Kidney (tissue), 14 donors: ENCODE results near the gene STIM2. TPM values are rescaled to one million over a fixed set of nuclear protein-coding genes. Genes with fewer than 3 reads are reported as not detected.

ENCODE experiments used
- DNase-seq, 5 donors: peaks; one replicate each; pipeline ENCODE4 v3.0.0-alpha.2; 2013 to 2020
- FAIRE-seq: peaks from 2 replicates; lab custom pipeline; 2012; peaks lifted over from hg19 to GRCh38; lab: Jason Lieb, UNC
- H3K27ac ChIP-seq, 2 donors: one replicate each; pipeline ENCODE4 v1.7.0; 2013; ENCODE audit warnings: low read depth in 2 of 2, low read length in 2 of 2, inconsistent platforms in 1 of 2
- H3K27me3 ChIP-seq: one replicate; pipeline ENCODE4 v1.7.1; 2013; ENCODE audit warnings: low read length, inconsistent platforms; ENCODE audit not compliant: control insufficient read depth, insufficient read depth
- H3K36me3 ChIP-seq, 3 donors: one replicate each; pipeline versions ENCODE4 v1.7.0 to v1.7.1; 2013; ENCODE audit warnings: low read length in 3 of 3, control low read depth in 1 of 3, inconsistent platforms in 1 of 3; ENCODE audit not compliant: insufficient read depth in 3 of 3, control insufficient read depth in 2 of 3
- H3K4me1 ChIP-seq, 3 donors: one replicate each; pipeline versions ENCODE4 v1.7.0 to v1.7.1; 2013; ENCODE audit warnings: low read length in 3 of 3, inconsistent platforms in 1 of 3, low read depth in 1 of 3; ENCODE audit not compliant: control insufficient read depth in 2 of 3, insufficient read depth in 2 of 3
- H3K4me3 ChIP-seq, 3 donors: one replicate each; pipeline versions ENCODE4 v1.7.0 to v1.8.1; 2013; ENCODE audit warnings: low read length in 3 of 3, control low read depth in 1 of 3, inconsistent platforms in 1 of 3
- H3K9ac ChIP-seq, 3 donors: one replicate each; pipeline versions ENCODE4 v1.7.0 to v1.7.1; 2013; ENCODE audit warnings: low read length in 3 of 3, control low read depth in 1 of 3, inconsistent platforms in 1 of 3
- H3K9me3 ChIP-seq, 3 donors: one replicate each; pipeline versions ENCODE4 v1.7.0 to v1.7.1; 2013; ENCODE audit warnings: low read length in 3 of 3, control low read depth in 1 of 3, inconsistent platforms in 1 of 3; ENCODE audit not compliant: control insufficient read depth in 2 of 3, insufficient read depth in 1 of 3
- intact Hi-C: fragments of 100-400 bp; cut with DNase I; formaldehyde crosslinking; loops from one replicate; pipeline ENCODE4 v1.11.1; 2022
- polyA plus RNA-seq: library from polyadenylated mRNA; stranded (reverse); fragments of 350-450 nt; fragmentation: Illumina TruSeq; extraction: RNeasy Lipid Tissue Mini Kit (QIAGEN cat#74804); gene quantifications from one replicate; pipeline ENCODE4 v1.2.3, GENCODE V29; 2014; ENCODE audit warnings: low read depth, low replicate concordance; ENCODE audit not compliant: insufficient read depth
- total RNA-seq: library from RNA; stranded (reverse); fragmentation: NEBNext Ultra II Directional; extraction: Animal tissue kit (Norgen Biotek cat#: 25700); gene quantifications from one replicate; pipeline ENCODE4 v1.2.1, GENCODE V29; 2021
- TF ChIP-seq, protein P1 (sequence below): IDR thresholded peaks from 3 replicates; pipeline ENCODE4 v1.5.1; 2012; ENCODE audit warnings: mild to moderate bottlenecking, moderate library complexity, borderline replicate concordance; ENCODE audit not compliant: insufficient read depth; ENCODE audit errors: extremely low read depth
- donor health status: control.
- donor health status: control.
- donor health status: control.
- donor health status: control.
- donor health status: control.
- donor health status: DM: yes; HTN: yes; CAD: no.
- donor health status: Normal renal cell carcinoma (clear cell type).

STIM2 gene
- total and polyA plus RNA-seq, 2 donors from 2014 or later, result 27.8 to 38.9 TPM

DNA sequence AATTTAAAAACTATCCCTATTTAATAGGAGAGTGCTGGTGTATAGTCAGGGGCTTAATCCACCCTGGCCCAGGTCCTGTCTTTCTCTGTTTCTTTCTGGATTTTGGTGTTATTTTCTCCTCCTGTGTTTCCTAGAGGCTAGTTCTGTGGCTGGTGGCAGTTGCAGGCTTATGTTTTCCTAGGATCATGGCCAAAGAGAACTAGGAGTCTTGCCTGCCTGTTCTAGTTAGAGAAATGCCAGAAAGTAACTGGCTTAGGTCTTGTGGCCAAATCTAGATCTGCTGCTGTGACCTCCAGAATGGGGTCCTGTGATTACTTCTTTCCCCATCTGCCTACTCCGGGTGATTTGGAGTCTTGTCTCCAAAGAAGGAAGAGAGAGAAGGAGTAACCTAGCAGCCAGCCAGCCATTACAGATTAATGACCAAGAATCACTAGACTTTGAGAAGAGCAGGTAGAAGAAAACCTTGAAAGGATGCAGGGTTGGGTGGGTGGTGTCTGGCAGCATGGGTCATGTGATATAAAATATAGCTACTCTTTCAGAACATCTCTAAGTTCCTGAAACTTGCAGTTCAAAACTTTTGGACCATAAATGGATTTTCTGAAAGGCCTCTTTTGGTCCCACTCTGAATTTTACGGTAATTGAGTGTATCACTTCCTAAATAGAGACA, 117.9 kb downstream of the STIM2 start:
- FAIRE-seq (no peak), DNase-seq (no peak)
- Histone ChIP-seq H3K4me3 (no peak overlapping the region), H3K4me1 (no peaks in the 10 kb centered on the region), H3K27me3 (no peaks in the 10 kb centered on the region), H3K9ac (no peak overlapping the region), H3K9me3 (no peaks in the 10 kb centered on the region), H3K36me3 (no peaks in the 10 kb centered on the region), H3K27ac (no peak overlapping the region)
- intact Hi-C loops, result no loop called here
- TF ChIP-seq, protein P1, sequence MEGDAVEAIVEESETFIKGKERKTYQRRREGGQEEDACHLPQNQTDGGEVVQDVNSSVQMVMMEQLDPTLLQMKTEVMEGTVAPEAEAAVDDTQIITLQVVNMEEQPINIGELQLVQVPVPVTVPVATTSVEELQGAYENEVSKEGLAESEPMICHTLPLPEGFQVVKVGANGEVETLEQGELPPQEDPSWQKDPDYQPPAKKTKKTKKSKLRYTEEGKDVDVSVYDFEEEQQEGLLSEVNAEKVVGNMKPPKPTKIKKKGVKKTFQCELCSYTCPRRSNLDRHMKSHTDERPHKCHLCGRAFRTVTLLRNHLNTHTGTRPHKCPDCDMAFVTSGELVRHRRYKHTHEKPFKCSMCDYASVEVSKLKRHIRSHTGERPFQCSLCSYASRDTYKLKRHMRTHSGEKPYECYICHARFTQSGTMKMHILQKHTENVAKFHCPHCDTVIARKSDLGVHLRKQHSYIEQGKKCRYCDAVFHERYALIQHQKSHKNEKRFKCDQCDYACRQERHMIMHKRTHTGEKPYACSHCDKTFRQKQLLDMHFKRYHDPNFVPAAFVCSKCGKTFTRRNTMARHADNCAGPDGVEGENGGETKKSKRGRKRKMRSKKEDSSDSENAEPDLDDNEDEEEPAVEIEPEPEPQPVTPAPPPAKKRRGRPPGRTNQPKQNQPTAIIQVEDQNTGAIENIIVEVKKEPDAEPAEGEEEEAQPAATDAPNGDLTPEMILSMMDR, result no peak

DNA sequence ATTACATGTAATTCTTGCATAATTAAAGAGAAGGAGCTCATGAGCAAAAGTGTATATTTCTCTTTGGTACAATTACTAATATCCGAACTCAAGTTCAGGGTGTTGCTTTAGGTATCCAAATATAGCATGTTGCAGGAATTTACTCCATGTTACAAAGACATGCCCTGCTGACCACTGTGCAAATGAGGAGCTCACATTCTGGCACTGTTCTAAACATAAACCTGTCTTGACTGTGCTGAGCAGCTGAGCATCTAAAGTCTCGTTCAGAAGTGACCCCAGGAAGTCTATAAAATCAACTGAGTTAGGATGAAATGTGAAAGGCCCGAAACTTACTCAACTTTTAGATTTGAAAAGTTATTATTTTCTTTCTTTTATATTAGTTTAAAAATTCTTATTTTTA, 124.3 kb downstream of the STIM2 start:
- Histone ChIP-seq H3K9me3 (no peaks in the 10 kb centered on the region), H3K36me3 (no peaks in the 10 kb centered on the region), H3K27ac (no peak overlapping the region), H3K27me3 (no peaks in the 10 kb centered on the region), H3K4me1 (no peaks in the 10 kb centered on the region), H3K9ac (no peak overlapping the region), H3K4me3 (no peak overlapping the region)
- intact Hi-C loops, result no loop called here
- DNase-seq (no peak), FAIRE-seq (no peak)
- TF ChIP-seq, protein P1, result no peak

DNA sequence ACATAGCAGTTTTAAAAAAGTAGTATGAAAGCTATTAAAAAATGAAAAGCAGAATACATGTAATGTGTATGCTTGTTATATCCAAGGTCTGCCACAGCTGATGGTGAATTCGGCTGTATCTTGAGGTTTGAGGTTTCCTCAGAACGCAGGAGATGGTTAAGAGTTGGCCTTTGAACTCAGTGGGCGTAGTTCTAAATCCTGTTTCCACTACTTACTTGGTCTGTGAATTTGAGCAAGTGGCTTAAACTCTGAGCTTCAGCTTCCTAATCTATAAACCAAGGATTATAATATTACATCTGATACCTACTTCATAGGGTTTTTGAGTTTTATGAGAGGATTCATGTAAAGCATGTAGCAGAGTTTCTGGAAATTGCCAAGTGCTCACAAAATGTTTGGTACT, 125.2 kb downstream of the STIM2 start:
- no peak for FAIRE-seq
- H3K4me3 ChIP-seq, result no peak overlapping the region
- no peak overlapping the region for H3K27ac ChIP-seq
- no peaks in the 10 kb centered on the region for H3K9me3 ChIP-seq
- no peaks in the 10 kb centered on the region for H3K27me3 ChIP-seq
- no peak for DNase-seq
- H3K4me1 ChIP-seq, result no peaks in the 10 kb centered on the region
- TF ChIP-seq, protein P1, result no peak
- H3K9ac ChIP-seq, result no peak overlapping the region
- intact Hi-C loops, result no loop called here
- H3K36me3 ChIP-seq, result no peaks in the 10 kb centered on the region

GRCh38 chr4:26987191-26987590, 126.5 kb downstream of the STIM2 start:
- Histone ChIP-seq H3K27ac (no peak overlapping the region), H3K9ac (no peak overlapping the region), H3K4me3 (no peak overlapping the region), H3K36me3 (no peaks in the 10 kb centered on the region), H3K27me3 (no peaks in the 10 kb centered on the region), H3K4me1 (no peaks in the 10 kb centered on the region), H3K9me3 (no peaks in the 10 kb centered on the region)
- FAIRE-seq (no peak), DNase-seq (no peak)
- TF ChIP-seq, protein P1, result no peak
- intact Hi-C loops, result no loop called here
